Tibial nerve (tissue), 4 donors: ENCODE results near the gene KANK2. TPM values are rescaled to one million over a fixed set of nuclear protein-coding genes. Genes with fewer than 3 reads are reported as not detected.

Experiments used
- DNase-seq, 2 donors: peaks; one replicate each; pipeline ENCODE4 v3.0.0-alpha.2; 2019; ENCODE audit warnings: low spot score in 2 of 2
- H3K27ac ChIP-seq, 4 donors: fragments of 200-600 bp; sonication (generic) in 3 of 4; one replicate each; pipeline ENCODE4 v1.5.1; 2017 to 2019; ENCODE audit warnings: mild to moderate bottlenecking in 1 of 4
- H3K27me3 ChIP-seq, 2 donors: fragments of 200-600 bp; sonication (generic) in 1 of 2; one replicate each; pipeline versions ENCODE4 v1.5.1 to v1.6.0; 2017 to 2019
- H3K36me3 ChIP-seq, 3 donors: fragments of 200-600 bp; sonication (generic); one replicate each; pipeline ENCODE4 v1.5.1; 2018 to 2019
- H3K4me1 ChIP-seq, 4 donors: fragments of 200-600 bp; sonication (generic) in 3 of 4; one replicate each; pipeline ENCODE4 v1.5.1; 2017 to 2019
- H3K4me3 ChIP-seq, 4 donors: fragments of 200-600 bp; sonication (generic) in 3 of 4; one replicate each; pipeline ENCODE4 v1.5.1; 2017 to 2019; ENCODE audit warnings: mild to moderate bottlenecking in 1 of 4, moderate library complexity in 1 of 4
- H3K9me3 ChIP-seq, 4 donors: fragments of 200-600 bp; sonication (generic) in 3 of 4; one replicate each; pipeline ENCODE4 v1.5.1; 2017 to 2019
- CTCF ChIP-seq, 5 experiments: fragments of 200-600 bp in 3 of 5; fragments of 450-650 bp in 2 of 5; sonication (generic) in 3 of 5; IDR thresholded peaks; one replicate each; pipeline ENCODE4 v1.5.1; 2016 to 2019; ENCODE audit warnings: antibody characterized with exemption in 5 of 5, mild to moderate bottlenecking in 3 of 5, moderate library complexity in 2 of 5
- EP300 ChIP-seq, 2 donors: sonication (generic); formaldehyde crosslinking; IDR thresholded peaks; one replicate each; pipeline ENCODE4 v1.6.1; 2017; ENCODE audit warnings: antibody characterized with exemption in 2 of 2, mild to moderate bottlenecking in 1 of 2
- POLR2A ChIP-seq, 2 donors: fragments of 450-650 bp; IDR thresholded peaks; one replicate each; pipeline ENCODE4 v1.6.1; 2017; ENCODE audit warnings: antibody characterized with exemption in 2 of 2, mild to moderate bottlenecking in 2 of 2, moderate library complexity in 2 of 2
- WGBS, 2 donors: methylation state at CpG; one replicate each; pipeline ENCODE4 v1.1.5; 2018; 5-methylcytosine and 5-hydroxymethylcytosine counted together
- total RNA-seq, 4 donors: library from RNA; depleted of rRNA; stranded (reverse); fragments of >200 nt; gene quantifications; one replicate each; pipeline ENCODE4 v1.1.0, GENCODE V29; 2016

KANK2 gene
- total RNA-seq, 4 donors from 2014 or later: 355 to 752 (median 582) TPM

DNA sequence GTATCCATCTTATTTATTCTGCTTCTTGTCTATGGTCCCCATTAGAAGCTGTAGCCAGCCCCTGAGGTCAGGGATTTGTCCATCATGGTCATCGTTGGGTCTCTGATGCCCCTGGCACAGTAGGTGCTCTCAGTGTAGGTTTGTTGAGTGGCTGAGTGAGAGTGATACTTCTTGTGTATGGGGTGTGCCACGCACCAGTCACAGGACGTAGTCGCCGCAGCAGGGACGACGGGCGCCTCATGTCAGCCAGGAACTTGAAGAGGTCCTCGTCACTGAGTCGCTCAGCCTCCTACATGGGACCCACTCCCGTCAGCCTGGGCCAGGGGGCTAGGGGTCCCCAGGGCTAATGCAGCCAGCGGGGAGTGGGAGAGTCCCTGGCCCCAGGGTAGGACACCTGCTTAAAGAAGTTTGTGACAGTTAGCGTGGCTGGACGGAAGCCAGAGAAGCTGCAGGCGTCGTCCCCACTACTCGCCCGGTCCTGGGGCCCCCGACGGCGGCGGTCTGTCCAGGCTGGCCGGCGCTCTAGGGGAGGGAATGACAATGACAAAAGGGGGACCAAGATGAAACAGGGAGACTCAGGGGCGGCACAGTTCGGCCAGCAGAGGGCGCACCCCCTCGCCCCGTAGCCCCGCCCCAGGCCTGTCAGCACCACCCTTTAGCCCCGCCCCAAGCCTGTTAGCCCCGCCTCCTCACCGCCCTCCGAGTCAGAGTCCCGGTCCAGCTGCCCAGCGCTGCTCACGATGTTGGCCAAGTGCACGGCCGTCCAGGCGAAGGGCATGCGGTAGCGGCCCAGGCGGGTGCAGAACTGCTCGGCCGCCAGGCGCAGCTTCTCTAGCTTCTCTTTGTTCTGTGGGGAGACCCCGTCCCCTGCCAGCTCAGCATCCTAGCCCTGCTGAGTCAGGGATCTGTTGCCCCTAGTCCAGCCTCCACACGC lies 45.8 kb upstream of the KANK2 start:
- WGBS, 2 donors: 36 to 43% methylated on average over 28 to 48 of the region's 48 CpGs
- TF ChIP-seq POLR2A (IDR thresholded peaks at IDR 0.05) (peak in 1 of 2 donors; percentile 38), EP300 (IDR thresholded peaks at IDR 0.05) (peak in 1 of 2 donors; percentile 50), CTCF (IDR thresholded peaks at IDR 0.05) (peak; percentile 69 to 92 (median 84))
- H3K4me3 ChIP-seq: peak overlapping the region in 1 of 4 donors; percentile 23

DNA sequence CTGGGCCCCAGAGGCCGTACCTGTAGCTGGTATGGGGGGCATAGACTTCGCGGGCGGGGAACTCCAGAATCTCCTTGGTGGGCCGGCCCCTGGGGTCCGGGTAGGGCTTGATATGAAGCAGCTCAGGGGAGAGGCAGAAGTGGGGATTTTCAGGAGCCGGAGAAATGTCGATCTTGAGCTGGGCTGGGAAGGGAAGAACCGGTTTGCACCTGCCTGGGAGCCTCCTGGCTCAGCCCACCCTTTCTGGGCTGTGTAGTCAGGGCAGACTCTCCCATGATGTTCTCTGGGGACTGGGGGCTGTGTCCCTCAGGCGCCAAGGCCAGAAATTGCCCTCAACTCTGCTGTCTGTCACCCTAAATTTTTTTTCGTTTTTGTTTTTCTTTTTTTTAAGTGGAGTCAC lies 44.7 kb upstream of the KANK2 start:
- Histone ChIP-seq H3K4me1 (peaks cover 0 to 10% (median 2%) of the 10 kb centered on the region in 4 donors), H3K27me3 (no peaks in the 10 kb centered on the region), H3K9me3 (peaks cover 0 to 13% (median 0%) of the 10 kb centered on the region in 4 donors), H3K4me3 (no peak overlapping the region), H3K36me3 (peaks cover 0 to 53% (median 0%) of the 10 kb centered on the region in 3 donors), H3K27ac (no peak overlapping the region)
- WGBS, 2 donors: 84 to 85% methylated on average over 11 of the region's 11 CpGs
- no peak for DNase-seq
- TF ChIP-seq POLR2A (IDR thresholded peaks at IDR 0.05) (no peak), CTCF (IDR thresholded peaks at IDR 0.05) (no peak), EP300 (IDR thresholded peaks at IDR 0.05) (no peak)

More for the DNA sequence above, 45.8 kb upstream of the KANK2 start:
- Histone ChIP-seq H3K9me3 (peaks cover 0 to 13% (median 0%) of the 10 kb centered on the region in 4 donors), H3K27ac (peak overlapping the region in 2 of 4 donors; percentile 46 to 69), H3K4me1 (peaks cover 0 to 20% (median 7%) of the 10 kb centered on the region in 4 donors), H3K27me3 (no peaks in the 10 kb centered on the region), H3K36me3 (peaks cover 0 to 49% (median 0%) of the 10 kb centered on the region in 3 donors)
- DNase-seq: peak; percentile 94 to 97

DNA sequence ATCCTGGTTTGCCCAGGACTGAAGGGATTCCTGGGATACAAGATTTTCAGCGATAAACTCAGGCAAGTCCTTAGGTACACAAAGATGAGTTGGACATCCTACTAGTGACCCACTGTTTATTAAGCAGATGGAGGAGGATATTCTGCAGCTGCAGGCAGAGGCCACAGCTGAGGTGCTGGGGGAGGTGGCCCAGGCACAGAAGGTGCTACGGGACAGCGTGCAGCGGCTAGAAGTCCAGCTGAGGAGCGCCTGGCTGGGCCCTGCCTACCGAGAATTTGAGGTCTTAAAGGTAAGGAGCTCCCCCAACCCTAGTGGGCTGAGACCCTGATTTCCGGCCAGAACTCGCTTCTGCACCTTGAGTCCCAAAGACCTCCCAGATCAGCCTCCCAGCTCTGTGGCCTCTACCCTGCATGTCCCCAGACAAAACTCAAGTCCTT lies 42.7 kb upstream of the KANK2 start:
- peaks cover 0 to 10% (median 2%) of the 10 kb centered on the region in 4 donors for H3K4me1 ChIP-seq
- 94 to 98% methylated on average over 8 of the region's 8 CpGs for WGBS, 2 donors
- no peak for DNase-seq
- H3K9me3 ChIP-seq: peaks cover 0 to 13% (median 0%) of the 10 kb centered on the region in 4 donors
- no peak overlapping the region for H3K4me3 ChIP-seq
- TF ChIP-seq POLR2A (IDR thresholded peaks at IDR 0.05) (no peak), EP300 (IDR thresholded peaks at IDR 0.05) (no peak), CTCF (IDR thresholded peaks at IDR 0.05) (no peak)
- H3K27ac ChIP-seq: no peak overlapping the region
- H3K27me3 ChIP-seq: no peaks in the 10 kb centered on the region
- H3K36me3 ChIP-seq: peaks cover 0 to 67% (median 0%) of the 10 kb centered on the region in 3 donors

DNA sequence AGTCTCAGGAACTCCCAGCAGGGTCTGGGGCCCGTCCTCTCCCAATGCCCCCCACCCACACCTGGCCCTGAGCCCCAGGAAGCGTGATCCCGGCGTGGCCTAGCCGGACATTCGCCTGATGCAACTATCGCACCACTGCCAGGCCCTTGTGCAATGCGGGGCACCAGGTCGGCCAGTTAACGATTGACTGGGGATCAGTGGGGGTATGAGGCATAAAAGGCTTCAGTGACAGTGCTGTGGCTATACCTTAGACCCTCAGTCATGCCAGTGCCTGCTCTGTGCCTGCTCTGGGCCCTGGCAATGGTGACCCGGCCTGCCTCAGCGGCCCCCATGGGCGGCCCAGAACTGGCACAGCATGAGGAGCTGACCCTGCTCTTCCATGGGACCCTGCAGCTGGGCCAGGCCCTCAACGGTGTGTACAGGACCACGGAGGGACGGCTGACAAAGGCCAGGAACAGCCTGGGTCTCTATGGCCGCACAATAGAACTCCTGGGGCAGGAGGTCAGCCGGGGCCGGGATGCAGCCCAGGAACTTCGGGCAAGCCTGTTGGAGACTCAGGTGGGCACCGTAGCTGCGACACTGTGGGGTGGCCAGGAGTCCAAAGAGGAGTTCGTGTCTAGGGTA lies 42.1 kb upstream of the KANK2 start, which contains the start of gene ANGPTL8:
Gene ANGPTL8, plus strand, starts transcription at position 243 of the 624 bp plus-strand sequence. Its CDS starts 19 bp downstream, at position 262.
- no peak within 1 kb of the TSS for H3K27ac ChIP-seq
- H3K4me1 ChIP-seq: peaks cover 0 to 10% (median 2%) of the 10 kb centered on the region in 4 donors
- peaks cover 0 to 72% (median 0%) of the 10 kb centered on the region in 3 donors for H3K36me3 ChIP-seq
- whole genome bisulfite sequencing, 2 donors: 90 to 94% methylated on average over 17 to 18 of the region's 23 CpGs
- no peak for DNase-seq
- H3K4me3 ChIP-seq: no peak within 1 kb of the TSS
- H3K27me3 ChIP-seq: no peaks in the 10 kb centered on the region
- peaks cover 0 to 13% (median 0%) of the 10 kb centered on the region in 4 donors for H3K9me3 ChIP-seq
- TF ChIP-seq POLR2A (IDR thresholded peaks at IDR 0.05) (no peak), EP300 (IDR thresholded peaks at IDR 0.05) (no peak), CTCF (IDR thresholded peaks at IDR 0.05) (no peak)
